ENCODE data around the gene TIMM13.

- TF ChIP-seq GATA2 (IDR thresholded peaks at IDR 0.05; ENCODE audit: low read depth, low read length) (no peak), GATA3 (IDR thresholded peaks at IDR 0.05; ENCODE audit: low read depth, low read length) (no peak)
Measured at GRCh38 chr19:2410023-2410422, 17.4 kb downstream of the TIMM13 start.

Data from SH-SY5Y (cell line).